Hepatocyte (in vitro differentiated cells): ENCODE data around the gene APOC4. TPM values are rescaled to one million over a fixed set of nuclear protein-coding genes. Genes with fewer than 3 reads are reported as not detected.
A peak's percentile ranks its signal among the peaks of the same experiment; 100 is the strongest.

Source experiments
- DNase-seq: peaks from one replicate; pipeline ENCODE4 v3.0.0-alpha.2; 2016; ENCODE audit warnings: low spot score
- H2AFZ ChIP-seq: fragments of 200-600 bp; sonication (generic); 2 replicates; pipeline ENCODE4 v1.6.0; 2016; ENCODE audit warnings: antibody characterized with exemption, mild to moderate bottlenecking
- H3K27ac ChIP-seq: fragments of 200-600 bp; sonication (generic); 2 replicates; pipeline ENCODE4 v1.5.1; 2016; ENCODE audit warnings: mild to moderate bottlenecking
- H3K27me3 ChIP-seq: fragments of 200-600 bp; sonication (generic); 2 replicates; pipeline ENCODE4 v1.6.1; 2016
- H3K36me3 ChIP-seq: fragments of 200-600 bp; sonication (generic); replicated peaks from 2 replicates; pipeline ENCODE4 v1.5.1; 2016; ENCODE audit warnings: low read depth; ENCODE audit not compliant: insufficient read depth
- H3K4me1 ChIP-seq: fragments of 200-600 bp; sonication (generic); 2 replicates; pipeline ENCODE4 v1.5.1; 2016; ENCODE audit warnings: mild to moderate bottlenecking, moderate library complexity; ENCODE audit not compliant: insufficient read depth
- H3K4me2 ChIP-seq: fragments of 200-600 bp; sonication (generic); 2 replicates; pipeline ENCODE4 v1.6.0; 2016
- H3K4me3 ChIP-seq: fragments of 200-600 bp; sonication (generic); 2 replicates; pipeline ENCODE4 v1.5.1; 2016; ENCODE audit warnings: mild to moderate bottlenecking
- H3K79me2 ChIP-seq: fragments of 200-600 bp; sonication (generic); 2 replicates; pipeline ENCODE4 v1.6.0; 2017; ENCODE audit warnings: mild to moderate bottlenecking
- H3K9me2 ChIP-seq: fragments of 200-600 bp; sonication (generic); replicated peaks from 2 replicates; pipeline ENCODE4 v1.6.0; 2017; ENCODE audit warnings: mild to moderate bottlenecking; ENCODE audit not compliant: insufficient read depth
- H3K9me3 ChIP-seq: fragments of 200-600 bp; sonication (generic); 2 replicates; pipeline ENCODE4 v1.5.1; 2016; ENCODE audit warnings: low read depth, mild to moderate bottlenecking
- H4K20me1 ChIP-seq: fragments of 200-600 bp; sonication (generic); 2 replicates; pipeline ENCODE4 v1.6.0; 2016; ENCODE audit warnings: mild to moderate bottlenecking; ENCODE audit not compliant: insufficient read depth, poor library complexity, severe bottlenecking
- CTCF ChIP-seq: fragments of 200-600 bp; sonication (generic); IDR thresholded peaks from 2 replicates; pipeline ENCODE4 v1.5.1; 2016; ENCODE audit warnings: antibody characterized with exemption, mild to moderate bottlenecking; ENCODE audit not compliant: poor library complexity
- EZH2 ChIP-seq: fragments of 200-600 bp; sonication (generic); IDR thresholded peaks from 2 replicates; pipeline ENCODE4 v1.6.1; 2016; ENCODE audit warnings: antibody characterized with exemption, mild to moderate bottlenecking, borderline replicate concordance
- EZH2phosphoT487 ChIP-seq: fragments of 200-600 bp; sonication (generic); IDR thresholded peaks from one replicate; pipeline ENCODE4 v1.6.1; 2018; ENCODE audit warnings: antibody characterized with exemption, mild to moderate bottlenecking, low read depth, moderate library complexity; ENCODE audit not compliant: unreplicated experiment, severe bottlenecking
- WGBS: methylation state at CpG from one replicate; pipeline ENCODE4 v1.1.6; 2016; ENCODE audit warnings: low lambda C conversion rate; ENCODE audit errors: missing lambda C conversion rate; 5-methylcytosine and 5-hydroxymethylcytosine counted together
- polyA plus RNA-seq: library from polyadenylated mRNA; unstranded; fragments of >200 nt; fragmentation: Nextera tagmentation; extraction: Ambion mirVana; gene quantifications from 2 replicates; pipeline ENCODE4 v1.2.1, GENCODE V29; 2016
- total RNA-seq: library from RNA; depleted of rRNA; stranded (reverse); fragments of >200 nt; gene quantifications from 2 replicates; pipeline ENCODE4 v1.2.3, GENCODE V29; 2014

Gene APOC4
- total and polyA plus RNA-seq, 2 experiments from 2014 or later = not detected

DNA sequence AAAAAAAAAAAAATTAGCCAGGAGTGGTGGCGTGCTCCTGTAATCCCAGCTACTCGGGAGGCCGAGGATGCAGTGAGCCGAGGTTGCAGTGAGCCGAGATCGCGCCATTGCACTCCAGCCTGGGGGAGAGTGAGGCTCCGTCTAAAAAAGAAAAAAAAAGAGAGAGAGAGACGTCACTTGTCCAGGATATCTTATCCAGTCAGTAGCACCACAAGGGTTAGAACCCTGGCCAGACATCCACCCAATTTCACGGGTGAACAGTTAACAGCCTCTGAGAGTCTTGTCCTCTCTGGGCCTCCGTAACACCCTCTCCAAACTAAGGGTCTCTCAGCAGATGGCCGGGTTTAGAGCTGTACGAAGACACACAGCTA is 12.2 kb downstream of the APOC4 start:
- no peaks in the 10 kb centered on the region for H3K36me3 ChIP-seq
- no peak for DNase-seq
- H3K27me3 ChIP-seq = no peaks in the 10 kb centered on the region
- H3K9me3 ChIP-seq = no peaks in the 10 kb centered on the region
- WGBS = 55% methylated on average over 13 of the region's 13 CpGs
- peak overlapping the region; percentile 75 for H3K4me3 ChIP-seq
- no peaks in the 10 kb centered on the region for H3K9me2 ChIP-seq
- H3K4me2 ChIP-seq = peak overlapping the region; percentile 86
- peak overlapping the region; percentile 94 for H3K27ac ChIP-seq
- peaks cover 13% of the 10 kb centered on the region for H3K4me1 ChIP-seq
- H4K20me1 ChIP-seq = peaks cover 36% of the 10 kb centered on the region
- TF ChIP-seq EZH2phosphoT487 (no peak), EZH2 (no peak), CTCF (no peak)
- peak overlapping the region; percentile 76 for H2AFZ ChIP-seq
- peaks cover 46% of the 10 kb centered on the region for H3K79me2 ChIP-seq

GRCh38 chr19:44954649-44955504 is 12.8 kb downstream of the APOC4 start, which contains the start of gene CLPTM1:
CLPTM1 (plus strand) TSS chr19:44955380; CDS start chr19:44955396, 16 bp downstream.
- Histone ChIP-seq H3K36me3 (no peaks in the 10 kb centered on the region), H3K27ac (peak within 1 kb of the TSS; percentile 94), H3K4me1 (peaks cover 13% of the 10 kb centered on the region), H3K27me3 (no peaks in the 10 kb centered on the region), H3K9me3 (no peaks in the 10 kb centered on the region), H3K4me3 (peak within 1 kb of the TSS; percentile 96), H3K79me2 (peaks cover 52% of the 10 kb centered on the region), H3K4me2 (peak within 1 kb of the TSS; percentile 97), H2AFZ (peak within 1 kb of the TSS; percentile 76), H4K20me1 (peaks cover 42% of the 10 kb centered on the region), H3K9me2 (no peaks in the 10 kb centered on the region)
- 2% methylated on average over 39 of the region's 65 CpGs for WGBS
- TF ChIP-seq CTCF (no peak), EZH2phosphoT487 (no peak), EZH2 (no peak)
- peak; percentile 99 for DNase-seq

- Histone ChIP-seq H2AFZ (peak overlapping the region; percentile 46), H4K20me1 (peaks cover 48% of the 10 kb centered on the region), H3K9me3 (no peaks in the 10 kb centered on the region), H3K27ac (peak overlapping the region; percentile 77), H3K36me3 (no peaks in the 10 kb centered on the region), H3K9me2 (no peaks in the 10 kb centered on the region), H3K4me1 (peaks cover 13% of the 10 kb centered on the region), H3K79me2 (peaks cover 61% of the 10 kb centered on the region), H3K27me3 (no peaks in the 10 kb centered on the region), H3K4me3 (peak overlapping the region; percentile 96), H3K4me2 (peak overlapping the region; percentile 97)
- no peak for TF ChIP-seq CTCF
- TF ChIP-seq EZH2 = no peak
- TF ChIP-seq EZH2phosphoT487 = no peak
- 6% methylated on average over 35 of the region's 40 CpGs for WGBS
- DNase-seq = no peak
These were observed 13.7 kb downstream of the APOC4 start for GRCh38 chr19:44955505-44956439.
